Stimulated activated CD4-positive, alpha-beta T cell treated with anti-CD3 and anti-CD28 coated beads, Interleukin-4, amount 100 ng/mL, for 24 hours (primary cell): ENCODE data around the gene PDE4D.
"Not testable (repeated sequence)": the region's sequence is repeated elsewhere in the genome, so short reads cannot be mapped to it uniquely, and the experiment has no call there.

Experiments used
- DNase-seq: peaks from one replicate; pipeline ENCODE4 v3.0.0-alpha.2; 2020

The PDE4D gene

GRCh38 chr5:59458321-59458720 is 435.2 kb downstream of the PDE4D start:
- DNase-seq, result no peak

DNA sequence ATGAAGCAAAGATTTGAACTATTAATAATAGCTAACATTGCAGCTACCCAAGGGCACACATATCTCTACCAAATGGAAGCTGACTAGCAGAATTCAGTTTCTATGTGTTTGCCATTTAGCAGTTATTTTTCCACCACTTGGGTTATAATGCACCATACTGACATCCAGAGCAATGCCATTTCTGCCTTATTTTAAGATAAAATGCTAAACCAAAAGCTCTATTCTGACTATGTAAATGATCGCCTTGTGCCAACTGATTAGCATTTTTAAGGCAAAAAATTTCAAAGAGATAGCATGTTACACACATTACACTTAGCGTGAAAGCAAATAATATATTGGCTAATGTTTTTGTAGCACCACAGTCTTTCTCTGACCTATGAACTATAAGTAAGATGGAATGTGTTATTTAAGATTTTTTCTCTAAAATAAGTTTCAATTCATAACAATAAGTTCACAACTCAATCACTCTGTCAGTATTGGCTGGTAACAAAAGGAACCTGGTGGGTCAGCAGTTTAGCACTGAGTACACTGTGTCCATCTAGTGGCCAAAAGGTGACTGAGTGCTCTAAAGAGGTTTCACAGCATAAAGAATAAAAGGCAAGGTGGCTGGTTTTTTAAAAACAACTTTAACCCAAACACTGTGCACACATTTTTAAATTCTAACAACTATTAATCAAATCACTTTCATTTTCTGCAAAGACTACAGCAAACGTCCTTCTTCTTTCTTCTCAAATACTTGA is 443.5 kb downstream of the PDE4D start:
- DNase-seq, result no peak

DNA sequence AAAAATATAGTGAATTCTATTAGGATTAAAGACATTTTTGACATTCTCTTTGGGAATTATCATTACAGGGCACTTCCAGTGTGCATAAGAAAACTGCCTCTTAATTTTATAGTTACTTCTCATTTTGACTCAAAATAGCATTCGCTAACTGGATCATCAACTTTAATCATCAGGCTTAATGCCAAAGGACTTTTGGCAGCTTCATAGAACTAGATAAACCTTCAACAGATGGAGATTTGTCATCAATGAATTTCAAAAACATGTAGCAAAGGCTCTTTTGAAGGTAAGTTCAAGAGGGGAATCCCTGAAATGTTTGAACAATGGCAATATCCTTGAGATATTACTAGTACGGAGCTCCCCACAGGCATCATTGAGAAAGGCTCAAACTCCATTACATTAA is 447.2 kb downstream of the PDE4D start:
- DNase-seq, result no peak

DNA sequence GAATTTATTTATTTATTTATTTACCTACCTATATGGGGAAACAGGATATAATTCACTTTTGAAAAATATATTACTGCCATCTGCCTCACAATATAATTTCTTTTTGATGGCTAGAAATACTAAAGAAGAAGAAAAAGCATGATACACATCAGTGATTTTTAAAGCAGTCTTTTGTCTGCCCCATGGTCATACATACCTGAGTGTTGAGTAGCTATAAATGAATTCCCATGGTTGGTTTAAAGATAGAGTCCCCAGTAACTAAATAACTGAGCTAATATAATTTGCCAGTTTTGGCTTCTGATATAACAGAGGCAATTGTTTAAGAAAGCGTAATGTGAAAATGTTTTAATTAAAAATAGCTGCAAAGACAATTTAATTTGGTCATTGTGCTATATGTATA is 447.8 kb downstream of the PDE4D start:
- no peak for DNase-seq

GRCh38 chr5:59439303-59439702 is 454.2 kb downstream of the PDE4D start:
- DNase-seq, result no peak

- no peak for DNase-seq
Measured at GRCh38 chr5:59437176-59437575, 456.4 kb downstream of the PDE4D start.

- DNase-seq, result no peak
Measured at GRCh38 chr5:59436364-59437148, 457.0 kb downstream of the PDE4D start.

- DNase-seq, result no peak
Measured at GRCh38 chr5:59433174-59433573, 460.4 kb downstream of the PDE4D start.

- no peak for DNase-seq
Measured at GRCh38 chr5:59430066-59430685, 463.4 kb downstream of the PDE4D start.

- DNase-seq, result no peak
Measured at GRCh38 chr5:59428391-59428790, 465.1 kb downstream of the PDE4D start.

GRCh38 chr5:59424515-59424914 is 469.0 kb downstream of the PDE4D start:
- DNase-seq, result no peak

DNA sequence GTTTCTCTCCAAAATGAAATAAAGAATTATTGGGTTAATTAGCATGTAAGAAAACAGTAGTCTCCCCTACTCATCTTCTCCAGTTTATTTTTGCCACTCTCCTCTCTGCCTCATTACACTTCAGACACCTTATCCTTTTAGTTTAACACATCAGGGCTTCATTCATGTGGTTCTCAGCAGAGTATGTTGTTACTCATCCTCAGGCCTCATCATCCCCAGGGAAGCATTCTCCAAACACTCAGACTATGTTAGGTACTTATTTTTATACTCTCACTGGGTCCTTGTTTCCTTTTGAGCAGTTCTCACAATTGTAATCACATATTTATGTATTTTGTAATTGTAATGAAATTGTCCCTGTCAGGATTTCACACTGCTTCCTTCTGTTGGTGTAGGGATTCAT is 470.5 kb downstream of the PDE4D start:
- DNase-seq, result no peak

GRCh38 chr5:59421986-59422941 is 471.3 kb downstream of the PDE4D start:
- no peak for DNase-seq

GRCh38 chr5:59420596-59420995 is 472.9 kb downstream of the PDE4D start:
- DNase-seq, result no peak

DNA sequence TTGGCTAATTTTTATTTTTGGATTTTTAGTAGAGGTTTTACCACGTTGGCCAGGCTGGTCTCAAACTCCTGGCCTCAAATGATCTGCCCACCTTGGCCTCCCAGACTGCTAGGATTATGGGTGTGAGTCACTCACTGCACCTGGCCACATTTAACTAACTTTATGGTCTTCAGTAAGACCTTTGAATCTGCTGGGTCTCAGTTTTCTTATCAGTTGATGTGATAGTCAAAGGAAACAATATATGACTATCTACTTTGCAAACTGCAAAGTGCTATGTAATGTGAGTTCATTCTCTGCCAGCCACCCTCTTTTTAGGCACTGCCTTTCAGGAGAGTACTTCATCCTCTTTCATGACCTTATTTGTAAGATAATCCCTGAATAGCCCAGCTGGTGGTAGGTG is 474.7 kb downstream of the PDE4D start:
- no peak for DNase-seq

DNA sequence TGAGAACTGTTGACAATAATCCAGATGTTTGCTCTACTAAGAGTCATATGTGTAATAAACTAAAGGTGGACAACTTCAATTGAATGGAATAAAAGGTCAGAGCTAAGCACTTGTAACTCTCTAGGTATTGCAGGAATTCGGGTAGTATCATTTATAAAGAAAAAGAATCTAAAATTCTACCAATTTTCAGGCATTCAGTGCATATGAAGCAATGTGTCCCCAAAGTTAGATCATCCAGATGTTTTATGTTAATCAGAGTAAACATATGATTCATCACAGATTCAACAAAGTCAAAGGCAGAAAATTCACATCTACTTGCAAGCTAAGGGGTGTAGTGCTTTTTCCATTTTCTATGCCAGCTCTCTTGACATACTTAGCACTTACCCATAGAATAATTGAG is 477.1 kb downstream of the PDE4D start:
- DNase-seq, result no peak

DNA sequence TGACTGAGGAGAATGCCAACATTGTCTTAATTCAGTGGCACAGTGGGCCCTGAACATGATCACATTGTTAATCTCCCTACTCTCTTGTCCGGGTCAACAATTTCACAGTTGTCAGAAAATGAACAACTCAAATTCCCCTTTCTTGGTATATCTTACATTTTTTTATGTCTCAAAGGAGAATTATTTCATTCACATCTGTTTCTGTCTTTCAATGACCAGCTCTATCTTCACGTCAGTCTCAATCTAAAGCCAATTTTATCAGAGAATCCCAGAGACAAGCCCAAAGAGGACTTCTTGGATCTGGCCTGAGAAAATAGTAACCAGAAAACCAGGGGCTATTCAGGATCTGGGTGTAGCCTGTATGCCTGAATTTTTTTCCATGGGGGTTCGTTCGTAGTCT is 477.5 kb downstream of the PDE4D start:
- no peak for DNase-seq

- DNase-seq, result no peak
Measured at GRCh38 chr5:59412428-59412827, 481.1 kb downstream of the PDE4D start.

GRCh38 chr5:59408997-59409396 is 484.5 kb downstream of the PDE4D start:
- DNase-seq, result not testable (repeated sequence)

DNA sequence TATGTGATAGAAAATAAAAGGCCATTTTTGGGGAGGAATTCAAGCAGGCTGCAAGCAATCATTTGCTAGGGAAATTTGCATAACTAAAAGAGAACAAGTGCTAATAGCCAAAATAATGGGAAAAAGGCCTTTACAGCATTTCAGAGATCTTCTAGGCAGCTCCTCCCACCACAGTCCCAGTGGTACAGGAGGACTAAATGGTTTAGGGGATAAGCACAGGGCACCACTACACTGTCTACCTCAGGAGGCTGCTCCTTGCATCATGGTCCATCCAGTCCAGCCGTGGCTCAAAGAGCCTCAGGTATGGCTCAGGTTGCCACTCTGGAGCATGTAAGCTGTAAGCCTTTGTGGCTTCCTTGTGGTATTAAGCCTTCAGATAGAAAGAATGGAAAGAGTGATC is 485.6 kb downstream of the PDE4D start:
- no peak for DNase-seq

- DNase-seq, result no peak
Measured at GRCh38 chr5:59401637-59402036, 491.9 kb downstream of the PDE4D start.

DNA sequence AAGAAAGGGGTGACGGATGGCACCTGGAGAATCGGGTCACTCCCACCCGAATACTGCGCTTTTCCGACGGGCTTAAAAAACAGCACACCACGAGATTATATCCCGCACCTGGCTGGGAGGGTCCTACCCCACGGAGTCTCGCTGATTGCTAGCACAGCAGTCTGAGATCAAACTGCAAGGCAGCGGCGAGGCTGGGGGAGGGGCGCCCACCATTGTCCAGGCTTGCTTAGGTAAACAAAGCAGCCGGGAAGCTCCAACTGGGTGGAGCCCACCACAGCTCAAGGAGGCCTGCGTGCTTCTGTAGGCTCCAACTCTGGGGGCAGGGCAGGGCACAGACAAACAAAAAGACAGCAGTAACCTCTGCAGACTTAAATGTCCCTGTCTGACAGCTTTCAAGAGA is 498.6 kb downstream of the PDE4D start:
- not testable (repeated sequence) for DNase-seq
